Omental fat pad (tissue), 4 donors: Measurements from ENCODE around the gene COPS9. TPM values are rescaled to one million over a fixed set of nuclear protein-coding genes. Genes with fewer than 3 reads are reported as not detected.

Experiments used
- ATAC-seq: fragments of 150-250 bp; one replicate; pipeline ENCODE4 v1.9.1; 2016; ENCODE audit warnings: mild to moderate bottlenecking, moderate library complexity; ENCODE audit not compliant: low FRiP score
- DNase-seq: peaks from one replicate; pipeline ENCODE4 v3.0.0-alpha.2; 2019; ENCODE audit warnings: low spot score
- CTCF ChIP-seq, 3 donors: fragments of 450-650 bp; IDR thresholded peaks; one replicate each; pipeline ENCODE4 v1.5.1; 2016 to 2017; ENCODE audit warnings: antibody characterized with exemption in 3 of 3, mild to moderate bottlenecking in 3 of 3, moderate library complexity in 2 of 3
- total RNA-seq, 4 donors: library from RNA; depleted of rRNA; stranded (reverse); fragments of >200 nt; gene quantifications; one replicate each; pipeline ENCODE4 v1.1.0, GENCODE V29; 2016

COPS9 gene
- total RNA-seq, 4 donors from 2014 or later, result 130 to 198 (median 150) TPM

- DNase-seq (no peak), ATAC-seq (no peak)
- no peak for TF ChIP-seq CTCF (IDR thresholded peaks at IDR 0.05)
Observed at GRCh38 chr2:240140920-240141319, 4.8 kb upstream of the COPS9 start.

- TF ChIP-seq CTCF (IDR thresholded peaks at IDR 0.05), result no peak
- no peak for ATAC-seq
- DNase-seq, result no peak
Observed at GRCh38 chr2:240140511-240140910, 4.4 kb upstream of the COPS9 start, which contains the start of gene OTOS. TSS of gene OTOS (minus strand) at chr2:240140658. CDS start at chr2:240140326, 332 bp downstream.

- DNase-seq, result peak; percentile 6
- no peak for ATAC-seq
- no peak for TF ChIP-seq CTCF (IDR thresholded peaks at IDR 0.05)
Observed at GRCh38 chr2:240139666-240140393, 3.7 kb upstream of the COPS9 start.

- ATAC-seq (no peak), DNase-seq (no peak)
- no peak for TF ChIP-seq CTCF (IDR thresholded peaks at IDR 0.05)
Observed at GRCh38 chr2:240139011-240139441, 2.9 kb upstream of the COPS9 start.

GRCh38 chr2:240138254-240138984 lies 2.3 kb upstream of the COPS9 start:
- DNase-seq (no peak), ATAC-seq (no peak)
- no peak for TF ChIP-seq CTCF (IDR thresholded peaks at IDR 0.05)

GRCh38 chr2:240137596-240138253 lies 1.6 kb upstream of the COPS9 start:
- no peak for DNase-seq
- no peak for ATAC-seq

More at GRCh38 chr2:240137596-240138253, 1.6 kb upstream of the COPS9 start:
- TF ChIP-seq CTCF (IDR thresholded peaks at IDR 0.05), result no peak
